ENCODE measurements around the gene HOXB9.

DNA sequence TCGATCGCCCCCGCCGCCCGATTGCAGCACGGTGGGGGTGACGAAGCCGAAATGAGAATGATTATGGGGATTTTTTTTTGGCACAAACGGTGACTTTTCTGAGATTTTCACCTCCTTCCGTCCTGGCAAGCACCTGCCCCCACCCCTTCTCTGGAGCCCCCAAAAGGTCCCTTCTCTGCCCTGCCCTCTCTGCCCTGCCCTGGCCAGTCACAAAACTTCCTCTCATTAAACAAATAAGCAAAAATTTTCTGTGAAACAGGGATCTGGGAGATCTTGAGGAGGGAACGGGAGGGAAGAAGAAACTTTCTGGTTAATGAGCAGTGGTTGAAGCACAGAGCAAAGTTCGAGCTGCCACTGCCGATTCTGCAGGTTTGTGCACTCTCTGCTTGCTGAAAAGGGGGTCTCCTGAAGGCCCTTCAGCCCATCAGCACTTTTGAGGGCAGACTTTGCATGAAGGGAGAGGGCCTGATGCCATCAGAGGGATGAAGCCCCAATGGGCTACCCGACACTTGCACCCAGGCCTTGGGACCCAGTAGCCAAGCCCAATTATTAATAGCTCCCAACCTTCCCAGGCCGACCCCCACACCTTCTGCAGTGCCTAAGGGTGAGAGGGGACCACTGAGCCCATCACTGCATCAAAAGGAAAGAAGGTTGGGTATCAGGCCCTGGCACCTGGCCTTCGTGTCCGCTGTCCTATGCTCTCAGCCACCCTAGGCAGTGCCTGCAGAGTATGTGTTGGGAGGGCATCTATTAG is 10.0 kb downstream of the HOXB9 start:
- TF ChIP-seq, protein P1, sequence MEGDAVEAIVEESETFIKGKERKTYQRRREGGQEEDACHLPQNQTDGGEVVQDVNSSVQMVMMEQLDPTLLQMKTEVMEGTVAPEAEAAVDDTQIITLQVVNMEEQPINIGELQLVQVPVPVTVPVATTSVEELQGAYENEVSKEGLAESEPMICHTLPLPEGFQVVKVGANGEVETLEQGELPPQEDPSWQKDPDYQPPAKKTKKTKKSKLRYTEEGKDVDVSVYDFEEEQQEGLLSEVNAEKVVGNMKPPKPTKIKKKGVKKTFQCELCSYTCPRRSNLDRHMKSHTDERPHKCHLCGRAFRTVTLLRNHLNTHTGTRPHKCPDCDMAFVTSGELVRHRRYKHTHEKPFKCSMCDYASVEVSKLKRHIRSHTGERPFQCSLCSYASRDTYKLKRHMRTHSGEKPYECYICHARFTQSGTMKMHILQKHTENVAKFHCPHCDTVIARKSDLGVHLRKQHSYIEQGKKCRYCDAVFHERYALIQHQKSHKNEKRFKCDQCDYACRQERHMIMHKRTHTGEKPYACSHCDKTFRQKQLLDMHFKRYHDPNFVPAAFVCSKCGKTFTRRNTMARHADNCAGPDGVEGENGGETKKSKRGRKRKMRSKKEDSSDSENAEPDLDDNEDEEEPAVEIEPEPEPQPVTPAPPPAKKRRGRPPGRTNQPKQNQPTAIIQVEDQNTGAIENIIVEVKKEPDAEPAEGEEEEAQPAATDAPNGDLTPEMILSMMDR (IDR thresholded peaks at IDR 0.05; ENCODE audit: low read depth, low read length, poor library complexity, severe bottlenecking), result no peak
- TF ChIP-seq EZH2phosphoT487 (IDR thresholded peaks at IDR 0.05; ENCODE audit: borderline replicate concordance, low read length), result no peak
